CD4-positive, alpha-beta T cell treated with Interleukin-10 for 1 hour (primary cell): ENCODE results near the gene MARK3.

ENCODE experiments used
- DNase-seq: peaks from one replicate; pipeline ENCODE4 v3.0.0-alpha.2; 2020

The MARK3 gene

DNA sequence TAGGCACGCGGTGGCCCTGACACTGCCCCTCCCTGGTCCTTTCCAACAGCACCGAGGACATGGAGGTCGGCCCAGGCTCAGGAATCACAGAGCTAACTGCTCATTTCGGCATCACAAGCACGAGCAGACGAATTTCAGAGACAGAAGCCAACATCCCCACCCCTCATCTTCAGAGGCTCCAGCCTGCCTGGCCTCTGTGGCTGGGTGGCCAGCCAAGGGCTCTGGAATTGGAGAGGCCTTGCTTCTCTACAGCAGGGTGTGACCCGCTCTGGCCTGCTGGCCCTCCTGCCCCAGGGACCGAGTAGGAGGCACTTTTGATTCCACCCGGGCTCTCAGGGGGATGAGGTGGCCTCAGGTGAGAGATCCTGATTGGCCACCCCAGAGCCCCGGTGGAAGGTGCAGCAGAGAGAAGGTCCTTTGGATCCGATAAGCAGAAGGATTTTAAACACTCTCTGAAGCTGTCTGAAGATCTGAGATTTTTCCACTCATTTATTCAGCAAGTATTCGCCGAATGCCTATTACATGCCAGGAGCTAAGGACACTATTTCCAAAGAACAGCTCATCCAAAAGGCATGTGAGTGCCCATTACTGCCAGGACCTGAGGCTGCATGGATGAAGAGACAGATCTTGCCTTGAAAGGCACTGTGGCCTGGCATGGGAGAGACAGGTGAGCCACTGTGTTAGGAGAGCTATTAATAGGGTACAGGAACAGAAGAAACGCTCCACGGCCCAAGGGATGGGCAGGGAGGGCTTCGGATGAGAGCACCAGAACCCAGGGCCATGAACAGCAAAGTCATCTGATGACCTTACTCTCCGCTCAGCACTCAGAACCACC is 167.0 kb downstream of the MARK3 start:
- no peak for DNase-seq

DNA sequence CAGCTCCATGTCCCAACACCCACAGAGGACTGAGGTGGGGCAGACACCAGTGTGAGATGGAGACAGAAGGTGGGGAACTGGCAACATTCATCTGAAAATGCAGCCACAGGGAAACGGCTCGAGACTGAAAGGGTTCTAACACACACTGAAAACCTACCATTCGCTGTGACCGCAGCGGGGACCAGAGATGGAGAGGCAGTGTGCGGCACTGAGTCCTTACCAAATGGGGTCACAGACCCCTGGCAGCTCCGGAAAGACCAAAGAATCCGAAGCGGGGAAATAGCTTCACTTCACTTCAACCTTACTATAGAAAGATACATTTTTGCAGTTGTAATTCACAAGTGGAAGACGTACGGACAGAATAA is 167.6 kb downstream of the MARK3 start:
- no peak for DNase-seq
